Stimulated activated CD8-positive, alpha-beta memory T cell treated with anti-CD3 and anti-CD28 coated beads, Interleukin-12 subunit alpha, Interleukin-12 subunit beta, amount 100 ng/mL, for 4 hours (primary cell): ENCODE data around the gene RPS19.

Source experiments
- DNase-seq: peaks from one replicate; pipeline ENCODE4 v3.0.0-alpha.2; 2020; ENCODE audit warnings: low read depth

RPS19 gene

GRCh38 chr19:41915021-41915775, 55.1 kb downstream of the RPS19 start:
- DNase-seq, result no peak

GRCh38 chr19:41915776-41916414, 55.8 kb downstream of the RPS19 start:
- no peak for DNase-seq

GRCh38 chr19:41917676-41918075, 57.6 kb downstream of the RPS19 start:
- DNase-seq, result no peak

GRCh38 chr19:41918095-41918494, 58.0 kb downstream of the RPS19 start:
- DNase-seq, result no peak

GRCh38 chr19:41918653-41919244, 58.7 kb downstream of the RPS19 start:
- no peak for DNase-seq

GRCh38 chr19:41919948-41920712, 60.1 kb downstream of the RPS19 start:
- DNase-seq, result no peak

- DNase-seq, result no peak
Observed at GRCh38 chr19:41920882-41921576, 61.0 kb downstream of the RPS19 start.

GRCh38 chr19:41921577-41922576, 61.8 kb downstream of the RPS19 start:
- no peak for DNase-seq
